ES-I3 (cell line): ENCODE results near the gene MICU1.
"Not testable (repeated sequence)": the region's sequence is repeated elsewhere in the genome, so short reads cannot be mapped to it uniquely, and the experiment has no call there.

ENCODE experiments used
- H3K36me3 ChIP-seq: 2 replicates; pipeline ENCODE4 v1.6.1; 2013; ENCODE audit warnings: mild to moderate bottlenecking, low read length, control low read depth, moderate library complexity; ENCODE audit not compliant: insufficient read depth
- H3K4me1 ChIP-seq: 2 replicates; pipeline ENCODE4 v1.6.1; 2013; ENCODE audit warnings: mild to moderate bottlenecking, control low read depth, low read length; ENCODE audit not compliant: insufficient read depth
- H3K9ac ChIP-seq: 2 replicates; pipeline ENCODE4 v1.6.1; 2013; ENCODE audit warnings: low read depth, mild to moderate bottlenecking, low read length, moderate library complexity
- H3K9me3 ChIP-seq: 2 replicates; pipeline ENCODE4 v1.6.1; 2013; ENCODE audit warnings: mild to moderate bottlenecking, low read length, moderate library complexity; ENCODE audit not compliant: control insufficient read depth, insufficient read depth

The MICU1 gene

GRCh38 chr10:72417971-72418370, 207.9 kb downstream of the MICU1 start:
- H3K9ac ChIP-seq, result no peak overlapping the region
- H3K9me3 ChIP-seq, result peaks cover 4% of the 10 kb centered on the region; the same call in 1 of the 2 replicates
- H3K36me3 ChIP-seq, result peaks cover 2% of the 10 kb centered on the region; the same call in 1 of the 2 replicates
- H3K4me1 ChIP-seq, result 0 out of 2 replicates have a peak, but pooled peaks cover 3% of the 10 kb centered on the region

- H3K4me1 ChIP-seq, result 0 out of 2 replicates have a peak, but pooled peaks cover 1% of the 10 kb centered on the region
- H3K9ac ChIP-seq, result no peak overlapping the region
- H3K36me3 ChIP-seq, result peaks cover 2% of the 10 kb centered on the region; the same call in 1 of the 2 replicates
- H3K9me3 ChIP-seq, result no peaks in the 10 kb centered on the region
Observed at GRCh38 chr10:72416661-72417060, 209.2 kb downstream of the MICU1 start.

DNA sequence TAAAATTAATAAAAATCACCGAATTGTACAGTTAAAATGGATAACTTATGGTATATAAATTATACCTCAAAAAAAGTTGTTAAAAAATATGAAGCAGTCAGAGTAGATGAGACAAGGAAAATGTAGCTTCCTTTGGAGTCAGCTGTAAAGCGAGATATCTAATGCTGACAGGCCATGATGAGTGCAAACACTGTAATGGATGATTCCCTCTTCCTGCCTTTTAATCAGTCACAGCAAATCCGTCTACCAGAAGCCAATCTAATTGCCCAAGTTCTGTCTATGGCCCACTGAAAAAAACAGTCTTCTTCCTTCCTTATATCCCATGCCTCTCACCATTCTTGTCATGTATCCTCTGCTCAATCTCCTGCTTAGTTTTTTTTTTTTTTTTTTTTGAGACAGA, 211.2 kb downstream of the MICU1 start:
- Histone ChIP-seq H3K36me3 (no peaks in the 10 kb centered on the region), H3K9ac (no peak overlapping the region), H3K9me3 (no peaks in the 10 kb centered on the region), H3K4me1 (no peaks in the 10 kb centered on the region)

DNA sequence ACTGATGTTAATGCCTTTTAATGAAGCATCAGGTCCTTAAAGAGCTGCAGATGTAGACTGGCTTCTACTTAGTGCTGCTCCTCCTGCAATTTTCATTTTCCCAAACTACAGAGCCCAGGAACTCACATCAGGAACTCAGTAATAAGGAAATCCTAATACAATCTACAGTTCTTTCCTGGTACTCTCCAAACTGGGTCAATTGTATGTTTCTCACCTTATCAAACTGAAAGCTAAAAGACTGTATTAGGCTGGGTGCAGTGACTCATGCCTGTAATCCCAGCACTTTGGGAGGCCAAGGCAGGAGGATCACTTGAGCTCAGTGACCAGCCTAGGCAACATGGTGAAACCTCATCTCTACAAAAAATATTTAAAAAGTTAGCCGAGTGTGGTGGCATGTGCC, 216.7 kb downstream of the MICU1 start:
- no peak overlapping the region for H3K9ac ChIP-seq
- no peaks in the 10 kb centered on the region for H3K4me1 ChIP-seq
- no peaks in the 10 kb centered on the region for H3K36me3 ChIP-seq
- H3K9me3 ChIP-seq, result no peaks in the 10 kb centered on the region

- no peaks in the 10 kb centered on the region for H3K9me3 ChIP-seq
- H3K36me3 ChIP-seq, result no peaks in the 10 kb centered on the region
- no peaks in the 10 kb centered on the region for H3K4me1 ChIP-seq
- no peak overlapping the region for H3K9ac ChIP-seq
Observed at GRCh38 chr10:72407927-72408600, 217.8 kb downstream of the MICU1 start.

DNA sequence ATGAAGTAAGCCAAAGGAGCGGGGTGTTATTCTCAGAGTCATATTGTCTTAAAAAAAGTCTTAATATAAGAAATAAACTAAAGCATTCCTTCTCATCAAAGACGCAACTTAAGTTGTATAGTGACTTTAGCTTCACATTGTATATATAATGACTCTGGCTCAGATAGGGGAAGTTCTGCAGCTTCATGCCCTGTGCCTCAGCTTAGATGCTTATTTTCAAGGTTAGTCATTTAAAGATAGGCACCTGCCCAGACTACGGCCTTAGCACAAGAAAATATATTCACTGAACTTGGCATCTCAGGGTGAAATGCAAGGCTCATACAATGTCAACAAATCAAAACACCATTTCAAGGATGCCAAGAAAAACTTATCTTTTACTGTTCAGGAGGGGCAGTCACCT, 218.4 kb downstream of the MICU1 start:
- H3K4me1 ChIP-seq, result no peaks in the 10 kb centered on the region
- H3K9me3 ChIP-seq, result no peaks in the 10 kb centered on the region
- no peak overlapping the region for H3K9ac ChIP-seq
- H3K36me3 ChIP-seq, result no peaks in the 10 kb centered on the region

DNA sequence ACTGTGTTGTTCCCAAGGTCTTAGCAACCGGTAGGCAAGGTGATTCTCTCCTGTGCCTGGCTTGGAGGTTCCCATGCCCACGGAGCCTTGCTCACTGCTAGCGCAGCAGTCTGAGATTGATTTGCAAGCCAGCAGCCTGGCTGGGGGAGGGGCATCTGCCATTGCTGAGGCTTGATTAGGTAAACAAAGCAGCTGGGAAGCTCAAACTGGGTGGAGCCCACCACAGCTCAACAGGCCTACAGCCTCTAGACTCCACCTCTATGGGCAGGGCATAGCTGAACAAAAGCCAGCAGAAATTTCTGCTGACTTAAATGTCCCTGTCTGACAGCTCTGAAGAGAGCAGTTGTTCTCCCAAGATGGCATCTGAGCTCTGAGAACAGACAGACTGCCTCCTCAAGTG, 230.3 kb downstream of the MICU1 start:
- H3K36me3 ChIP-seq, result not testable (repeated sequence)

GRCh38 chr10:72392571-72392970, 233.3 kb downstream of the MICU1 start:
- H3K9ac ChIP-seq, result no peak overlapping the region
- no peaks in the 10 kb centered on the region for H3K9me3 ChIP-seq
- no peaks in the 10 kb centered on the region for H3K36me3 ChIP-seq
- H3K4me1 ChIP-seq, result no peaks in the 10 kb centered on the region

More for the DNA sequence above, 230.3 kb downstream of the MICU1 start:
- not testable (repeated sequence) for H3K4me1 ChIP-seq, H3K9ac ChIP-seq, H3K9me3 ChIP-seq

GRCh38 chr10:72390764-72391163, 235.1 kb downstream of the MICU1 start:
- no peaks in the 10 kb centered on the region for H3K36me3 ChIP-seq
- H3K9ac ChIP-seq, result no peak overlapping the region
- no peaks in the 10 kb centered on the region for H3K9me3 ChIP-seq
- H3K4me1 ChIP-seq, result no peaks in the 10 kb centered on the region

GRCh38 chr10:72389716-72390115, 236.2 kb downstream of the MICU1 start:
- H3K9me3 ChIP-seq, result no peaks in the 10 kb centered on the region
- no peaks in the 10 kb centered on the region for H3K4me1 ChIP-seq
- no peaks in the 10 kb centered on the region for H3K36me3 ChIP-seq
- H3K9ac ChIP-seq, result no peak overlapping the region

- no peaks in the 10 kb centered on the region for H3K9me3 ChIP-seq
- H3K9ac ChIP-seq, result no peak overlapping the region
- no peaks in the 10 kb centered on the region for H3K4me1 ChIP-seq
- H3K36me3 ChIP-seq, result no peaks in the 10 kb centered on the region
Observed at GRCh38 chr10:72389014-72389413, 236.9 kb downstream of the MICU1 start.

- Histone ChIP-seq H3K4me1 (no peaks in the 10 kb centered on the region), H3K9me3 (no peaks in the 10 kb centered on the region), H3K9ac (no peak overlapping the region), H3K36me3 (no peaks in the 10 kb centered on the region)
Observed at GRCh38 chr10:72388062-72388461, 237.8 kb downstream of the MICU1 start.

- Histone ChIP-seq H3K9me3 (no peaks in the 10 kb centered on the region), H3K4me1 (no peaks in the 10 kb centered on the region), H3K36me3 (no peaks in the 10 kb centered on the region), H3K9ac (no peak overlapping the region)
Observed at GRCh38 chr10:72386916-72387586, 238.8 kb downstream of the MICU1 start.

GRCh38 chr10:72385724-72386123, 240.2 kb downstream of the MICU1 start:
- Histone ChIP-seq H3K9me3 (no peaks in the 10 kb centered on the region), H3K9ac (no peak overlapping the region), H3K36me3 (no peaks in the 10 kb centered on the region), H3K4me1 (0 out of 2 replicates have a peak, but pooled peaks cover 4% of the 10 kb centered on the region)

- H3K9me3 ChIP-seq, H3K4me1 ChIP-seq, H3K36me3 ChIP-seq, H3K9ac ChIP-seq: not testable (repeated sequence)
Observed at GRCh38 chr10:72384982-72385381, 240.9 kb downstream of the MICU1 start.
